Mucosa of rectum (tissue), 2 donors: ENCODE measurements around the gene FITM1.
A peak's percentile ranks its signal among the peaks of the same experiment; 100 is the strongest.

Experiments used
- H3K27ac ChIP-seq, 2 donors: one replicate each; pipeline ENCODE4 v1.7.0; 2013; ENCODE audit warnings: inconsistent platforms in 2 of 2, low read depth in 2 of 2, low read length in 2 of 2
- H3K27me3 ChIP-seq, 2 donors: one replicate each; pipeline ENCODE4 v1.7.0; 2013; ENCODE audit warnings: low read length in 2 of 2; ENCODE audit not compliant: control insufficient read depth in 2 of 2, insufficient read depth in 2 of 2
- H3K36me3 ChIP-seq, 2 donors: one replicate each; pipeline ENCODE4 v1.7.0; 2013; ENCODE audit warnings: low read length in 2 of 2; ENCODE audit not compliant: control insufficient read depth in 2 of 2, insufficient read depth in 2 of 2
- H3K4me1 ChIP-seq, 2 donors: one replicate each; pipeline ENCODE4 v1.7.0; 2013; ENCODE audit warnings: low read length in 2 of 2, mild to moderate bottlenecking in 1 of 2; ENCODE audit not compliant: control insufficient read depth in 2 of 2, insufficient read depth in 2 of 2
- H3K4me3 ChIP-seq, 2 donors: one replicate each; pipeline ENCODE4 v1.7.0; 2013; ENCODE audit warnings: low read length in 2 of 2
- H3K9ac ChIP-seq, 2 donors: one replicate each; pipeline ENCODE4 v1.7.0; 2013; ENCODE audit warnings: low read length in 2 of 2, low read depth in 1 of 2, mild to moderate bottlenecking in 1 of 2
- H3K9me3 ChIP-seq, 2 donors: one replicate each; pipeline ENCODE4 v1.7.0; 2013; ENCODE audit warnings: low read length in 2 of 2; ENCODE audit not compliant: control insufficient read depth in 2 of 2
- donor health status: healthy.
- donor health status: Normal muscosa, but diverticular disease.

The FITM1 gene

GRCh38 chr14:24139272-24139934 is 8.9 kb downstream of the FITM1 start:
- H3K27me3 ChIP-seq: no peaks in the 10 kb centered on the region
- H3K27ac ChIP-seq: no peak overlapping the region
- peaks cover 31 to 34% of the 10 kb centered on the region in 2 donors for H3K4me1 ChIP-seq
- no peak overlapping the region for H3K9ac ChIP-seq
- no peaks in the 10 kb centered on the region for H3K9me3 ChIP-seq
- H3K4me3 ChIP-seq: peak overlapping the region in 1 of 2 donors; percentile 32
- peaks cover 35 to 39% of the 10 kb centered on the region in 2 donors for H3K36me3 ChIP-seq

GRCh38 chr14:24141097-24141880 is 10.8 kb downstream of the FITM1 start, which contains the start of gene EMC9:
TSS of gene EMC9 (minus strand) at chr14:24141591. CDS start at chr14:24141304, 287 bp downstream.
- Histone ChIP-seq H3K9me3 (no peaks in the 10 kb centered on the region), H3K9ac (peak within 1 kb of the TSS; percentile 81 to 96), H3K36me3 (peaks cover 36 to 42% of the 10 kb centered on the region in 2 donors), H3K4me1 (peaks cover 40 to 42% of the 10 kb centered on the region in 2 donors), H3K27me3 (no peaks in the 10 kb centered on the region), H3K4me3 (peak within 1 kb of the TSS; percentile 79 to 93), H3K27ac (peak within 1 kb of the TSS; percentile 95 to 96)

- peaks cover 23 to 28% of the 10 kb centered on the region in 2 donors for H3K36me3 ChIP-seq
- H3K9ac ChIP-seq: no peak overlapping the region
- peaks cover 38% of the 10 kb centered on the region in 2 donors for H3K4me1 ChIP-seq
- H3K4me3 ChIP-seq: no peak overlapping the region
- H3K27ac ChIP-seq: no peak overlapping the region
- no peaks in the 10 kb centered on the region for H3K27me3 ChIP-seq
- no peaks in the 10 kb centered on the region for H3K9me3 ChIP-seq
Measured at GRCh38 chr14:24143511-24143910, 13.1 kb downstream of the FITM1 start.

GRCh38 chr14:24144451-24144850 is 14.0 kb downstream of the FITM1 start:
- Histone ChIP-seq H3K9ac (peak overlapping the region in 1 of 2 donors; percentile 32), H3K4me1 (peaks cover 38 to 40% of the 10 kb centered on the region in 2 donors), H3K36me3 (peaks cover 20 to 24% of the 10 kb centered on the region in 2 donors), H3K9me3 (no peaks in the 10 kb centered on the region), H3K27ac (no peak overlapping the region), H3K27me3 (no peaks in the 10 kb centered on the region), H3K4me3 (no peak overlapping the region)

- Histone ChIP-seq H3K27me3 (no peaks in the 10 kb centered on the region), H3K9me3 (no peaks in the 10 kb centered on the region), H3K36me3 (peaks cover 25 to 30% of the 10 kb centered on the region in 2 donors), H3K27ac (peak overlapping the region in 1 of 2 donors; percentile 97), H3K9ac (peak overlapping the region; percentile 68 to 93), H3K4me1 (peaks cover 35 to 38% of the 10 kb centered on the region in 2 donors), H3K4me3 (peak overlapping the region; percentile 79 to 99)
Measured at GRCh38 chr14:24145219-24145618, 14.8 kb downstream of the FITM1 start.

GRCh38 chr14:24145690-24146452 is 15.4 kb downstream of the FITM1 start:
- no peaks in the 10 kb centered on the region for H3K9me3 ChIP-seq
- H3K27me3 ChIP-seq: no peaks in the 10 kb centered on the region
- H3K36me3 ChIP-seq: peaks cover 32 to 37% of the 10 kb centered on the region in 2 donors
- peak overlapping the region; percentile 94 to 97 for H3K27ac ChIP-seq
- peaks cover 34 to 35% of the 10 kb centered on the region in 2 donors for H3K4me1 ChIP-seq
- H3K4me3 ChIP-seq: peak overlapping the region; percentile 79 to 99
- H3K9ac ChIP-seq: peak overlapping the region; percentile 68 to 93

- H3K36me3 ChIP-seq: peaks cover 38 to 43% of the 10 kb centered on the region in 2 donors
- no peaks in the 10 kb centered on the region for H3K9me3 ChIP-seq
- H3K27me3 ChIP-seq: no peaks in the 10 kb centered on the region
- H3K9ac ChIP-seq: peak within 1 kb of the TSS; percentile 82 to 93
- H3K4me3 ChIP-seq: peak within 1 kb of the TSS; percentile 79 to 99
- H3K4me1 ChIP-seq: peaks cover 34 to 35% of the 10 kb centered on the region in 2 donors
- peak within 1 kb of the TSS; percentile 94 to 97 for H3K27ac ChIP-seq
Measured at GRCh38 chr14:24146453-24146977, 16.1 kb downstream of the FITM1 start, which contains the start of gene PSME2. TSS of gene PSME2 (minus strand) at chr14:24146610. CDS start at chr14:24146581, 29 bp downstream.

- H3K27me3 ChIP-seq: no peaks in the 10 kb centered on the region
- peaks cover 44 to 47% of the 10 kb centered on the region in 2 donors for H3K36me3 ChIP-seq
- peak within 1 kb of the TSS; percentile 94 to 97 for H3K27ac ChIP-seq
- peak within 1 kb of the TSS; percentile 79 to 99 for H3K4me3 ChIP-seq
- peaks cover 28 to 30% of the 10 kb centered on the region in 2 donors for H3K4me1 ChIP-seq
- no peaks in the 10 kb centered on the region for H3K9me3 ChIP-seq
- H3K9ac ChIP-seq: peak within 1 kb of the TSS; percentile 82 to 93
Measured at GRCh38 chr14:24146978-24147760, 16.7 kb downstream of the FITM1 start, which contains the start of gene RNF31. TSS of gene RNF31 (plus strand) at chr14:24147498. CDS start at chr14:24147699, 201 bp downstream.
